Fibroblast of villous mesenchyme (primary cell): Measurements from ENCODE around the gene CYFIP2. TPM values are rescaled to one million over a fixed set of nuclear protein-coding genes. Genes with fewer than 3 reads are reported as not detected.

Experiments used
- DNase-seq: peaks from one replicate; pipeline ENCODE4 v3.0.0-alpha.2; 2010; ENCODE audit warnings: low read depth
- H3K4me3 ChIP-seq: 2 replicates; pipeline ENCODE4 v1.5.1; 2011; ENCODE audit warnings: low read depth, mild to moderate bottlenecking, low read length
- CTCF ChIP-seq: IDR thresholded peaks from 2 replicates; pipeline ENCODE4 v1.5.1; 2012; ENCODE audit warnings: low read depth, mild to moderate bottlenecking, low read length; ENCODE audit not compliant: insufficient read depth
- total RNA-seq: library from RNA; depleted of rRNA; stranded (reverse); fragments of >200 nt; gene quantifications from 2 replicates; pipeline ENCODE4 v1.2.3, GENCODE V29; 2012

The CYFIP2 gene
- total RNA-seq, 1 donor, result 13.4 TPM

- H3K4me3 ChIP-seq, result no peak overlapping the region
- no peak for TF ChIP-seq CTCF
- no peak for DNase-seq
Observed at GRCh38 chr5:157269761-157270272, 3.9 kb downstream of the CYFIP2 start.

GRCh38 chr5:157270771-157271170 lies 4.8 kb downstream of the CYFIP2 start:
- no peak for TF ChIP-seq CTCF
- DNase-seq, result no peak
- H3K4me3 ChIP-seq, result no peak overlapping the region

- DNase-seq, result no peak
- no peak for TF ChIP-seq CTCF
- no peak overlapping the region for H3K4me3 ChIP-seq
Observed at GRCh38 chr5:157271740-157272271, 5.9 kb downstream of the CYFIP2 start.

GRCh38 chr5:157273131-157273556 lies 7.2 kb downstream of the CYFIP2 start:
- no peak overlapping the region for H3K4me3 ChIP-seq
- TF ChIP-seq CTCF, result no peak
- DNase-seq, result no peak

GRCh38 chr5:157275403-157275802 lies 9.5 kb downstream of the CYFIP2 start:
- no peak for DNase-seq
- H3K4me3 ChIP-seq, result no peak overlapping the region
- TF ChIP-seq CTCF, result no peak

GRCh38 chr5:157278319-157279037 lies 12.6 kb downstream of the CYFIP2 start:
- H3K4me3 ChIP-seq, result no peak overlapping the region
- no peak for DNase-seq
- TF ChIP-seq CTCF, result no peak
